ENCODE results near the gene AMZ1. TPM values are rescaled to one million over a fixed set of nuclear protein-coding genes. Genes with fewer than 3 reads are reported as not detected.
A peak's percentile ranks its signal among the peaks of the same experiment; 100 is the strongest.

Gene AMZ1
- total RNA-seq, 1 donor: 0.36 TPM

GRCh38 chr7:2698581-2699288 is 10.7 kb downstream of the AMZ1 start:
- no peak overlapping the region for H3K4me3 ChIP-seq (ENCODE audit: low read depth, low read length)
- TF ChIP-seq, protein P1, sequence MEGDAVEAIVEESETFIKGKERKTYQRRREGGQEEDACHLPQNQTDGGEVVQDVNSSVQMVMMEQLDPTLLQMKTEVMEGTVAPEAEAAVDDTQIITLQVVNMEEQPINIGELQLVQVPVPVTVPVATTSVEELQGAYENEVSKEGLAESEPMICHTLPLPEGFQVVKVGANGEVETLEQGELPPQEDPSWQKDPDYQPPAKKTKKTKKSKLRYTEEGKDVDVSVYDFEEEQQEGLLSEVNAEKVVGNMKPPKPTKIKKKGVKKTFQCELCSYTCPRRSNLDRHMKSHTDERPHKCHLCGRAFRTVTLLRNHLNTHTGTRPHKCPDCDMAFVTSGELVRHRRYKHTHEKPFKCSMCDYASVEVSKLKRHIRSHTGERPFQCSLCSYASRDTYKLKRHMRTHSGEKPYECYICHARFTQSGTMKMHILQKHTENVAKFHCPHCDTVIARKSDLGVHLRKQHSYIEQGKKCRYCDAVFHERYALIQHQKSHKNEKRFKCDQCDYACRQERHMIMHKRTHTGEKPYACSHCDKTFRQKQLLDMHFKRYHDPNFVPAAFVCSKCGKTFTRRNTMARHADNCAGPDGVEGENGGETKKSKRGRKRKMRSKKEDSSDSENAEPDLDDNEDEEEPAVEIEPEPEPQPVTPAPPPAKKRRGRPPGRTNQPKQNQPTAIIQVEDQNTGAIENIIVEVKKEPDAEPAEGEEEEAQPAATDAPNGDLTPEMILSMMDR (IDR thresholded peaks at IDR 0.05; ENCODE audit: insufficient read depth, low read length): no peak
- no peak for DNase-seq (ENCODE audit: low read depth)

DNA sequence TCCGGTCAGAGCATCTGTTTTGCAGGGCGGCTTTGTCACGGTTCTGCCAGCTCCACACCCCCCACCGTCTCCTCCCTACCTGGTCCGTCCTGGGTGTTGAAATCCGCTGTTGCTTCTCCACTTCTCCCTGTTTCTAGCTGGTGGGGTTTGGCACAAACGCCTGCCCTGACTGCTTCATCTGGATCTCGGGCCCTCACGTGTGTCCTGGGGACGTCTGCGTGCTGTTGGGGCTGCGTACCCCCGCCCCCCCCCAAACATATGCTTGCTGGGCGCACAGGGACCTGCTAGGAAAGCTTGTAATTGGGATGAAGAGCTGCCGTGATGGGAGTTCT is 11.3 kb downstream of the AMZ1 start:
- TF ChIP-seq, protein P1 (IDR thresholded peaks at IDR 0.05; ENCODE audit: insufficient read depth, low read length): no peak
- no peak for DNase-seq (ENCODE audit: low read depth)
- no peak overlapping the region for H3K4me3 ChIP-seq (ENCODE audit: low read depth, low read length)

DNA sequence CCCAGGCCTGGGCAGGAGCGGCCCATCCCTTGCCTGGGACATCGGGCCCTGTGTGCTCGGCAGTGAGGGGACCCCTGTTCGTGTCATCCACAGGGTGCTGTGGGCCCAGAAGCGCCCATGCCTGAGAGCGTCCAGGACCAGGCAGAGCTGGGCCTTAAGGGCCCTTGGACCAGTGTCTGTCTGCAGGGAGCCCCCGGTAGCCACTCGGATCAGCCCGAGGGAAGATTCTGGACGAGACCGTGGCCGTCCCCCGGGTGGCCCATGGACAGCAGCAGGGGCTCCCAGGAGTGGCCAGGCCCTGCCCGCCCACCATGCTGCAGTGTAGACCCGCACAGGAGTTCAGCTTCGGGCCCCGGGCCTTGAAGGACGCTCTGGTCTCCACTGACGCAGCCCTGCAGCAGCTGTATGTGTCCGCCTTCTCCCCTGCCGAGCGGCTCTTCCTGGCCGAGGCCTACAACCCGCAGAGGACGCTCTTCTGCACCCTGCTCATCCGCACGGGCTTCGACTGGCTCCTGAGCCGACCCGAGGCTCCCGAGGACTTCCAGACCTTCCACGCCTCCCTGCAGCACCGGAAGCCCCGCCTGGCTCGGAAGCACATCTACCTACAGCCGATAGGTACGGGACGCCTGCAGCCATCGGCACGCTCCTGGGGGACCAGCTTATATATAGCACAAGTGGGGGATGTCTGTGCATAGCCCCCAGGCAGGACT is 12.3 kb downstream of the AMZ1 start:
- TF ChIP-seq, protein P1 (IDR thresholded peaks at IDR 0.05; ENCODE audit: insufficient read depth, low read length): no peak
- no peak for DNase-seq (ENCODE audit: low read depth)
- H3K4me3 ChIP-seq (ENCODE audit: low read depth, low read length): no peak overlapping the region

GRCh38 chr7:2701424-2701823 is 13.4 kb downstream of the AMZ1 start:
- no peak for DNase-seq (ENCODE audit: low read depth)
- no peak overlapping the region for H3K4me3 ChIP-seq (ENCODE audit: low read depth, low read length)
- TF ChIP-seq, protein P1 (IDR thresholded peaks at IDR 0.05; ENCODE audit: insufficient read depth, low read length): no peak

GRCh38 chr7:2701832-2702593 is 14.0 kb downstream of the AMZ1 start:
- DNase-seq (ENCODE audit: low read depth): peak; percentile 76
- no peak overlapping the region for H3K4me3 ChIP-seq (ENCODE audit: low read depth, low read length)
- TF ChIP-seq, protein P1 (IDR thresholded peaks at IDR 0.05; ENCODE audit: insufficient read depth, low read length): no peak

DNA sequence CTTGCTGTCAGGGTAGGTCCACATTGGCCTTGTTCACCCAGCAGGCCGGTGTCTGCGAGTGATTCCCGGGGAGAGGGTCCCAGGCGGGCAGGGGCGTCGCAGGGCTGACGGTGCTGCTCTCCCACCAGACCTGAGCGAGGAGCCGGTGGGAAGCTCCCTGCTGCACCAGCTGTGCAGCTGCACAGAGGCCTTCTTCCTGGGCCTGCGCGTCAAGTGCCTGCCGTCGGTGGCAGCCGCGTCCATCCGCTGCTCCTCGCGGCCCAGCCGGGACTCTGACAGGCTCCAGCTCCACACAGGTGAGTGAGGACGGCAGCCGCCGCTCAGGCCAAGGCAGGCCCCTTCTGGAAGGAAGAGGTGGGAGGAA is 14.6 kb downstream of the AMZ1 start:
- no peak for DNase-seq (ENCODE audit: low read depth)
- no peak overlapping the region for H3K4me3 ChIP-seq (ENCODE audit: low read depth, low read length)
- TF ChIP-seq, protein P1 (IDR thresholded peaks at IDR 0.05; ENCODE audit: insufficient read depth, low read length): no peak

Measured in fibroblast of the aortic adventitia (primary cell).